IMR-90 (cell line): ENCODE data around the gene MLLT1. TPM values are rescaled to one million over a fixed set of nuclear protein-coding genes. Genes with fewer than 3 reads are reported as not detected.

ENCODE experiments used
- ATAC-seq: fragments of 200-7000 bp; cut with Tn5 transposase; 2 replicates; pipeline ENCODE4 v1.9.1; 2020; ENCODE audit warnings: low read depth, mild to moderate bottlenecking, moderate library complexity
- BruUV-seq: library from RNA; stranded (reverse); fragments of 400-500 nt; replicated peaks from 2 replicates; lab custom pipeline; 2021; lab: Mats Ljungman, UMichigan
- CTCF ChIA-PET: fragments of 300-600 bp; formaldehyde crosslinking; extraction: SDS; loops from one replicate; lab custom pipeline; 2021; ENCODE audit warnings: antibody characterized with exemption; lab: Yijun Ruan, JAX
- POLR2A ChIA-PET: fragments of 300-600 bp; sonication (Branson Sonifier 250); formaldehyde crosslinking; loops from one replicate; lab custom pipeline; 2022; ENCODE audit warnings: antibody characterized with exemption; ENCODE audit not compliant: unreplicated experiment; lab: Charles Lee
- DNase-seq: peaks from one replicate; pipeline ENCODE4 v3.0.0; 2013
- H2AFZ ChIP-seq: replicated peaks from 2 replicates; pipeline ENCODE3; 2013; ENCODE audit warnings: low read length, mild to moderate bottlenecking; ENCODE audit not compliant: poor library complexity
- H2AK5ac ChIP-seq: 2 replicates; pipeline ENCODE4 v1.6.1; 2013; ENCODE audit warnings: low read depth, low read length, inconsistent platforms
- H2AK9ac ChIP-seq: replicated peaks from 2 replicates; pipeline ENCODE3; 2013; ENCODE audit warnings: mild to moderate bottlenecking, low read depth, low read length, moderate library complexity; ENCODE audit not compliant: poor library complexity
- H2BK120ac ChIP-seq: 2 replicates; pipeline ENCODE4 v1.6.1; 2013; ENCODE audit warnings: low read depth, low read length, inconsistent platforms
- H2BK15ac ChIP-seq: 3 replicates; pipeline ENCODE4 v1.6.1; 2013; ENCODE audit warnings: low read depth, low read length, inconsistent platforms
- H2BK20ac ChIP-seq: 2 replicates; pipeline ENCODE4 v1.6.1; 2013; ENCODE audit warnings: low read depth, mild to moderate bottlenecking, inconsistent platforms, low read length, moderate library complexity
- H2BK5ac ChIP-seq: 2 replicates; pipeline ENCODE4 v1.6.1; 2013; ENCODE audit warnings: mild to moderate bottlenecking, low read depth, low read length, inconsistent platforms; ENCODE audit not compliant: poor library complexity, severe bottlenecking
- H3K14ac ChIP-seq: replicated peaks from 2 replicates; pipeline ENCODE4 v1.6.1; 2013; ENCODE audit warnings: low read depth, low read length, inconsistent platforms
- H3K18ac ChIP-seq: 2 replicates; pipeline ENCODE4 v1.6.1; 2013; ENCODE audit warnings: low read depth, low read length, control low read depth
- H3K23ac ChIP-seq: 2 replicates; pipeline ENCODE4 v1.6.1; 2013; ENCODE audit warnings: low read depth, low read length, inconsistent platforms
- H3K27ac ChIP-seq: 2 replicates; pipeline ENCODE4 v1.5.1; 2013; ENCODE audit warnings: mild to moderate bottlenecking, control low read depth, low read length; ENCODE audit not compliant: insufficient read depth
- H3K27me3 ChIP-seq: 2 replicates; pipeline ENCODE4 v1.6.1; 2013; ENCODE audit warnings: low read length; ENCODE audit not compliant: control insufficient read depth, insufficient read depth
- H3K36me3 ChIP-seq: 2 replicates; pipeline ENCODE4 v1.6.1; 2013; ENCODE audit warnings: low read length, mixed read lengths; ENCODE audit not compliant: control insufficient read depth, insufficient read depth
- H3K4ac ChIP-seq: 2 replicates; pipeline ENCODE4 v1.6.1; 2013; ENCODE audit warnings: low read depth, low read length, inconsistent platforms
- H3K4me1 ChIP-seq: 2 replicates; pipeline ENCODE4 v1.6.1; 2013; ENCODE audit warnings: low read length, mixed read lengths; ENCODE audit not compliant: control insufficient read depth, insufficient read depth
- H3K4me2 ChIP-seq: 2 replicates; pipeline ENCODE4 v1.6.1; 2013; ENCODE audit warnings: low read depth, mild to moderate bottlenecking, control low read depth, low read length, moderate library complexity
- H3K4me3 ChIP-seq: 2 replicates; pipeline ENCODE4 v1.5.1; 2013; ENCODE audit warnings: low read depth, mild to moderate bottlenecking, control low read depth, low read length, moderate library complexity; ENCODE audit not compliant: insufficient read depth
- H3K56ac ChIP-seq: 2 replicates; pipeline ENCODE4 v1.6.1; 2013; ENCODE audit warnings: low read length, inconsistent platforms; ENCODE audit not compliant: insufficient read depth; ENCODE audit errors: extremely low read depth
- H3K79me1 ChIP-seq, 2 experiments: 2 replicates each; pipeline ENCODE4 v1.6.1; 2013; ENCODE audit warnings: low read length in 2 of 2, inconsistent platforms in 1 of 2, low read depth in 1 of 2
- H3K9ac ChIP-seq: 2 replicates; pipeline ENCODE4 v1.6.1; 2013; ENCODE audit warnings: low read depth, low read length, control low read depth
- H3K9me1 ChIP-seq: 2 replicates; pipeline ENCODE4 v1.6.1; 2013; ENCODE audit warnings: low read length, inconsistent platforms; ENCODE audit not compliant: insufficient read depth
- H3K9me3 ChIP-seq: 2 replicates; pipeline ENCODE4 v1.6.1; 2013; ENCODE audit warnings: low read length; ENCODE audit not compliant: control insufficient read depth, insufficient read depth
- H4K20me1 ChIP-seq: 2 replicates; pipeline ENCODE4 v1.6.1; 2013; ENCODE audit warnings: low read length, inconsistent platforms; ENCODE audit not compliant: insufficient read depth
- H4K5ac ChIP-seq: 2 replicates; pipeline ENCODE4 v1.6.1; 2013; ENCODE audit warnings: mild to moderate bottlenecking, low read depth, low read length, control low read depth
- H4K8ac ChIP-seq, 2 experiments: 2 replicates each; pipeline ENCODE4 v1.6.1; 2013; ENCODE audit warnings: low read depth in 2 of 2, low read length in 2 of 2, control low read depth in 1 of 2, inconsistent platforms in 1 of 2
- H4K91ac ChIP-seq: 2 replicates; pipeline ENCODE4 v1.6.1; 2013; ENCODE audit warnings: low read depth, low read length, inconsistent platforms; ENCODE audit not compliant: insufficient read depth
- BHLHE40 ChIP-seq: fragments of 150-350 bp; IDR thresholded peaks from 2 replicates; pipeline ENCODE4 v1.6.1; 2016; ENCODE audit warnings: mild to moderate bottlenecking, low read depth, low read length
- CHD1 ChIP-seq: IDR thresholded peaks from 2 replicates; pipeline ENCODE4 v1.6.1; 2012; ENCODE audit warnings: low read depth, low read length, improper control_type of control experiment
- MAFK ChIP-seq: IDR thresholded peaks from 2 replicates; pipeline ENCODE4 v1.6.1; 2012; ENCODE audit warnings: low read depth, low read length, improper control_type of control experiment
- MXI1 ChIP-seq: IDR thresholded peaks from 2 replicates; pipeline ENCODE4 v1.6.1; 2012; ENCODE audit warnings: low read depth, mild to moderate bottlenecking, low read length, moderate library complexity, borderline replicate concordance
- NFE2L2 ChIP-seq: fragments of 150-350 bp; IDR thresholded peaks from 2 replicates; pipeline ENCODE4 v1.6.1; 2016; ENCODE audit warnings: low read depth, mild to moderate bottlenecking, low read length
- POLR2A ChIP-seq: IDR thresholded peaks from 2 replicates; pipeline ENCODE4 v1.6.1; 2012; ENCODE audit warnings: mild to moderate bottlenecking, low read depth, low read length
- RAD21 ChIP-seq: IDR thresholded peaks from 2 replicates; pipeline ENCODE4 v1.6.1; 2012; ENCODE audit warnings: low read length, improper control_type of control experiment
- RCOR1 ChIP-seq: IDR thresholded peaks from 2 replicates; pipeline ENCODE4 v1.6.1; 2012; ENCODE audit warnings: mild to moderate bottlenecking, low read length, improper control_type of control experiment; ENCODE audit not compliant: insufficient replicate concordance
- SMC3 ChIP-seq: fragments of 150-350 bp; IDR thresholded peaks from 2 replicates; pipeline ENCODE4 v1.6.1; 2016; ENCODE audit warnings: low read depth, mild to moderate bottlenecking, antibody characterized with exemption, low read length, moderate library complexity
- WGBS, 2 experiments: methylation state at CpG; one replicate each; pipeline versions ENCODE4 v1.1.5 to v1.1.7; 2013; ENCODE audit warnings: missing lambda C conversion rate in 2 of 2; ENCODE audit not compliant: insufficient read length in 1 of 2; ENCODE audit errors: extremely low coverage in 2 of 2; 5-methylcytosine and 5-hydroxymethylcytosine counted together
- dilution Hi-C: fragments of 300-500 bp; cut with HindIII; formaldehyde crosslinking; loops from one replicate; pipeline ENCODE4 v1.14.3; 2018; ENCODE audit warnings: low sequenced_read_pairs; ENCODE audit not compliant: unreplicated experiment
- in situ Hi-C: fragments of 300-500 bp; cut with MboI; formaldehyde crosslinking; loops from 3 replicates; pipeline ENCODE4 v1.14.3; 2019; ENCODE audit warnings: low sequenced_read_pairs, inconsistent platforms, mixed read lengths
- intact Hi-C: fragments of 100-400 bp; cut with micrococcal nuclease; formaldehyde crosslinking; loops from 2 replicates; pipeline ENCODE4 v1.10.0; 2022
- polyA plus RNA-seq, 3 experiments: library from polyadenylated mRNA; depleted of rRNA; stranded (reverse); fragments of >200 nt; gene quantifications; 2 replicates each; pipeline ENCODE4 v1.2.3, GENCODE V29; 2012; ENCODE audit warnings: low replicate concordance in 1 of 3
- total RNA-seq: library from RNA; depleted of rRNA; stranded (reverse); fragments of >200 nt; gene quantifications from 2 replicates; pipeline ENCODE4 v1.2.3, GENCODE V29; 2012
- TF ChIP-seq, protein P1 (sequence below): fragments of 150-350 bp; IDR thresholded peaks from 2 replicates; pipeline ENCODE4 v1.6.1; 2016; ENCODE audit warnings: low read depth, mild to moderate bottlenecking, low read length, moderate library complexity, borderline replicate concordance
- TF ChIP-seq, protein P2 (sequence below): conservative IDR thresholded peaks from 2 replicates; pipeline ENCODE4 v1.5.1; 2012; ENCODE audit warnings: mild to moderate bottlenecking, low read depth, low read length, improper control_type of control experiment
- TF ChIP-seq, protein P3 (sequence below): fragments of 150-350 bp; IDR thresholded peaks from 2 replicates; pipeline ENCODE4 v1.6.1; 2017; ENCODE audit warnings: mild to moderate bottlenecking, antibody characterized with exemption, low read length, low read depth

MLLT1 gene
- total and polyA plus RNA-seq, 2 of the 4 experiments (the other 2 are of a cell fraction) = 1.3 to 30.6 TPM

DNA sequence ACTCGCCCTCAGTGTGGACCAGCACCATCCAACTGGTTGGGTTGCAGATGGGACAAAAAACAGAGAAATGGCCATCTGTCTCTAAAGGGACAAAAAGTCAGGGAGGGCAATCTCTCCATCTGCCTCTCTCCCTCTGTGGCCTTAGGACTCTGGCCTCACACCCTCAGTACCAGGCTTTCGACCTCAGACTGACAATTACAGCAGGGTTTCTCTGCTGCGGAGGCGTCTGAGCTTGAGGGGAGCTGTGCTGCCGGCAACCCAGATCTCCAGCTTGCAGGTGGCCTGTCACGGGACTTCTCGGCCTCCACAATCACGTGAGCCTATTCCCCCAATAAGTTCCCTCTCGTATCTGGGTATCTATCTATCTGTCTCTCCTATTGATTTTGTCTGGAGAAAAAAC is 27.7 kb downstream of the MLLT1 start:
- CTCF ChIA-PET = no interaction called here
- TF ChIP-seq MAFK = no peak
- no peak for TF ChIP-seq BHLHE40
- no peak for TF ChIP-seq RAD21
- TF ChIP-seq RCOR1 = no peak
- TF ChIP-seq POLR2A = no peak
- no peak for TF ChIP-seq CHD1
- TF ChIP-seq, protein P1, sequence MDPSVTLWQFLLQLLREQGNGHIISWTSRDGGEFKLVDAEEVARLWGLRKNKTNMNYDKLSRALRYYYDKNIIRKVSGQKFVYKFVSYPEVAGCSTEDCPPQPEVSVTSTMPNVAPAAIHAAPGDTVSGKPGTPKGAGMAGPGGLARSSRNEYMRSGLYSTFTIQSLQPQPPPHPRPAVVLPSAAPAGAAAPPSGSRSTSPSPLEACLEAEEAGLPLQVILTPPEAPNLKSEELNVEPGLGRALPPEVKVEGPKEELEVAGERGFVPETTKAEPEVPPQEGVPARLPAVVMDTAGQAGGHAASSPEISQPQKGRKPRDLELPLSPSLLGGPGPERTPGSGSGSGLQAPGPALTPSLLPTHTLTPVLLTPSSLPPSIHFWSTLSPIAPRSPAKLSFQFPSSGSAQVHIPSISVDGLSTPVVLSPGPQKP = no peak
- TF ChIP-seq, protein P2, sequence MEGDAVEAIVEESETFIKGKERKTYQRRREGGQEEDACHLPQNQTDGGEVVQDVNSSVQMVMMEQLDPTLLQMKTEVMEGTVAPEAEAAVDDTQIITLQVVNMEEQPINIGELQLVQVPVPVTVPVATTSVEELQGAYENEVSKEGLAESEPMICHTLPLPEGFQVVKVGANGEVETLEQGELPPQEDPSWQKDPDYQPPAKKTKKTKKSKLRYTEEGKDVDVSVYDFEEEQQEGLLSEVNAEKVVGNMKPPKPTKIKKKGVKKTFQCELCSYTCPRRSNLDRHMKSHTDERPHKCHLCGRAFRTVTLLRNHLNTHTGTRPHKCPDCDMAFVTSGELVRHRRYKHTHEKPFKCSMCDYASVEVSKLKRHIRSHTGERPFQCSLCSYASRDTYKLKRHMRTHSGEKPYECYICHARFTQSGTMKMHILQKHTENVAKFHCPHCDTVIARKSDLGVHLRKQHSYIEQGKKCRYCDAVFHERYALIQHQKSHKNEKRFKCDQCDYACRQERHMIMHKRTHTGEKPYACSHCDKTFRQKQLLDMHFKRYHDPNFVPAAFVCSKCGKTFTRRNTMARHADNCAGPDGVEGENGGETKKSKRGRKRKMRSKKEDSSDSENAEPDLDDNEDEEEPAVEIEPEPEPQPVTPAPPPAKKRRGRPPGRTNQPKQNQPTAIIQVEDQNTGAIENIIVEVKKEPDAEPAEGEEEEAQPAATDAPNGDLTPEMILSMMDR = no peak
- TF ChIP-seq, protein P3, sequence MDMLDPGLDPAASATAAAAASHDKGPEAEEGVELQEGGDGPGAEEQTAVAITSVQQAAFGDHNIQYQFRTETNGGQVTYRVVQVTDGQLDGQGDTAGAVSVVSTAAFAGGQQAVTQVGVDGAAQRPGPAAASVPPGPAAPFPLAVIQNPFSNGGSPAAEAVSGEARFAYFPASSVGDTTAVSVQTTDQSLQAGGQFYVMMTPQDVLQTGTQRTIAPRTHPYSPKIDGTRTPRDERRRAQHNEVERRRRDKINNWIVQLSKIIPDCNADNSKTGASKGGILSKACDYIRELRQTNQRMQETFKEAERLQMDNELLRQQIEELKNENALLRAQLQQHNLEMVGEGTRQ = no peak
- TF ChIP-seq NFE2L2 = no peak
- TF ChIP-seq SMC3 = no peak
- TF ChIP-seq MXI1 = no peak

More for the DNA sequence above, 27.7 kb downstream of the MLLT1 start:
- Histone ChIP-seq H3K27ac (no peak overlapping the region), H3K18ac (no peak overlapping the region), H3K9me1 (peaks cover 15% of the 10 kb centered on the region), H2BK20ac (no peak overlapping the region), H3K4me3 (no peak overlapping the region), H3K14ac (no peak overlapping the region), H4K91ac (no peak overlapping the region), H4K20me1 (peaks cover 71% of the 10 kb centered on the region), H2AK9ac (no peak overlapping the region), H4K5ac (no peak overlapping the region), H3K9me3 (no peaks in the 10 kb centered on the region), H3K4ac (no peak overlapping the region), H3K23ac (no peak overlapping the region), H3K9ac (no peak overlapping the region), H2AK5ac (no peak overlapping the region), H2BK15ac (no peak overlapping the region), H3K4me1 (peaks cover 14% of the 10 kb centered on the region), H3K36me3 (peaks cover 13% of the 10 kb centered on the region), H2AFZ (no peak overlapping the region), H2BK120ac (no peak overlapping the region), H4K8ac (no peak overlapping the region), H3K79me1 (peaks cover 35 to 80% of the 10 kb centered on the region in 2 experiments), H3K4me2 (no peak overlapping the region), H3K27me3 (no peaks in the 10 kb centered on the region), H3K56ac (no peak overlapping the region), H2BK5ac (no peak overlapping the region)
- dilution Hi-C loops (no loop called here), in situ Hi-C loops (no loop called here), intact Hi-C loops (no loop called here)
- BruUV-seq = no TSS peak
- POLR2A ChIA-PET = no interaction called here
- DNase-seq = no peak
- WGBS, 2 experiments = 90% methylated on average over 2 of the region's 9 CpGs; no CpG with 5 or more reads in 1 of the 2 experiments
- no peak for ATAC-seq
